ENCODE data around the gene FADS1.

DNA sequence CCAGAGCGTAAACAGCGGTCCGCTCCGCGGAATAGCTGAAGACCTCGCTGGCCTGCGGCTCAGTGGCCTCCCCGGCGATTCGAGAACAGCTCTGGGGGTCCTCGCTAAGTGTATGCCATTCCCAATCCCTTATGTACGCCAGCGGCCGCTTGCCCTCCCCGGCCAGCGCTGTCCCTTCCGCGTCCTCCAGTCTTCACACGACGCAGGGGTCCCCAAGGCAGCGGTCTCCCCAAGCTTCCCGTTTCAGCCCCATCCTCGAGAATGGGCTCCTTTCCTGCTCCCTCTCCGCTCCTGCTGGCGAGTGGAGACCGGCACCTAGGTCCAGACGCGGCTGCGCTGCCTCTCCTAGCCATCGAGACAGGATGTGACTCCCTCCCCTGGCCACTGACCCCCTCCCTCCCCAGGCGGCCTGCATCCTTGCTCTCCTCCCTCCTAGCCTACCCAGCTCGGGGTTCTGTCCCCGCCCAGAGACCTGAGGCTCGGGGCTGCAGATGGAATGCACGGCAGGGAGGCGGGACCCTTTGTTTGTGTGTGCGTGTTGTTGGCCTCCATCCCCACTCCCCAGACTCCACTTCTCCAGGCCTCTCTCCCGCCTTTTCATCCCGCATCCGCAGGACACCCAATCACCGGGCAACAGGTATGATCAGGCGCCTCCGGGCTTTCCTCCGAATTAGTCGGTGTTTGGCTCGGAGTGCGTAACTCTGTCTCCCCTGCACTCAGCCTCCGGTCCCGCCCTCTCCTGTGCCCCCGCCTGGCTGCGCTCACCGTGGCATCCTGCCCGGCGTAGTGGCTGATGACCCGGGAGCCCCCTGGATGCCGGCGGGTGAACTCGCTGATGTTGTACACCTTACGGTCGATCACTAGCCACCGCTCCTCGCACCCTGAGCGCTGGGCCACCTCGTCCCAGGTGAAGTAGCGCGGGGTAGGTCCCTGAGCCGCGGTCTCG, 740 bp downstream of the FADS1 start:
- TF ChIP-seq ZNF282 (IDR thresholded peaks at IDR 0.05; ENCODE audit: partially characterized antibody) (no peak), RAD21 (CRISPR knock-in tag; IDR thresholded peaks at IDR 0.05) (no peak), FOXK1 (CRISPR knock-in tag; IDR thresholded peaks at IDR 0.05; ENCODE audit: borderline replicate concordance, low read depth) (no peak), ZNF737 (CRISPR knock-in tag; IDR thresholded peaks at IDR 0.05; ENCODE audit: borderline replicate concordance) (no peak), YY1 (IDR thresholded peaks at IDR 0.05; ENCODE audit: insufficient read depth, insufficient replicate concordance, low read depth, low read length) (no peak)
- TF ChIP-seq, protein P1, sequence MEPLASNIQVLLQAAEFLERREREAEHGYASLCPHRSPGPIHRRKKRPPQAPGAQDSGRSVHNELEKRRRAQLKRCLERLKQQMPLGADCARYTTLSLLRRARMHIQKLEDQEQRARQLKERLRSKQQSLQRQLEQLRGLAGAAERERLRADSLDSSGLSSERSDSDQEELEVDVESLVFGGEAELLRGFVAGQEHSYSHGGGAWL (CRISPR knock-in tag; IDR thresholded peaks at IDR 0.05), result no peak; the same call in 1 of the 2 replicates
- TF ChIP-seq, protein P2, sequence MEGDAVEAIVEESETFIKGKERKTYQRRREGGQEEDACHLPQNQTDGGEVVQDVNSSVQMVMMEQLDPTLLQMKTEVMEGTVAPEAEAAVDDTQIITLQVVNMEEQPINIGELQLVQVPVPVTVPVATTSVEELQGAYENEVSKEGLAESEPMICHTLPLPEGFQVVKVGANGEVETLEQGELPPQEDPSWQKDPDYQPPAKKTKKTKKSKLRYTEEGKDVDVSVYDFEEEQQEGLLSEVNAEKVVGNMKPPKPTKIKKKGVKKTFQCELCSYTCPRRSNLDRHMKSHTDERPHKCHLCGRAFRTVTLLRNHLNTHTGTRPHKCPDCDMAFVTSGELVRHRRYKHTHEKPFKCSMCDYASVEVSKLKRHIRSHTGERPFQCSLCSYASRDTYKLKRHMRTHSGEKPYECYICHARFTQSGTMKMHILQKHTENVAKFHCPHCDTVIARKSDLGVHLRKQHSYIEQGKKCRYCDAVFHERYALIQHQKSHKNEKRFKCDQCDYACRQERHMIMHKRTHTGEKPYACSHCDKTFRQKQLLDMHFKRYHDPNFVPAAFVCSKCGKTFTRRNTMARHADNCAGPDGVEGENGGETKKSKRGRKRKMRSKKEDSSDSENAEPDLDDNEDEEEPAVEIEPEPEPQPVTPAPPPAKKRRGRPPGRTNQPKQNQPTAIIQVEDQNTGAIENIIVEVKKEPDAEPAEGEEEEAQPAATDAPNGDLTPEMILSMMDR (CRISPR knock-in tag; IDR thresholded peaks at IDR 0.05), result no peak

Measured in HepG2 (cell line).